HFF-Myc (cell line): Measurements from ENCODE around the gene UBE4A.
"Not testable (repeated sequence)": the region's sequence is repeated elsewhere in the genome, so short reads cannot be mapped to it uniquely, and the experiment has no call there.

ENCODE experiments used
- DNase-seq: peaks from one replicate; pipeline ENCODE4 v3.0.0-alpha.2; 2011; ENCODE audit warnings: low read depth; ENCODE audit errors: extremely low read depth
- H3K4me3 ChIP-seq: replicated peaks from 2 replicates; pipeline ENCODE4 v1.5.1; 2011; ENCODE audit warnings: low read depth, mild to moderate bottlenecking, control low read depth, low read length
- CTCF ChIP-seq: IDR thresholded peaks from 2 replicates; pipeline ENCODE4 v1.5.1; 2012; ENCODE audit warnings: mild to moderate bottlenecking, low read depth, low read length, control low read depth; ENCODE audit errors: missing control alignments

Gene UBE4A

GRCh38 chr11:118410055-118410745 lies 50.8 kb downstream of the UBE4A start:
- TF ChIP-seq CTCF = no peak
- H3K4me3 ChIP-seq = no peak overlapping the region
- no peak for DNase-seq

GRCh38 chr11:118411530-118411929 lies 52.1 kb downstream of the UBE4A start:
- no peak for DNase-seq
- H3K4me3 ChIP-seq = no peak overlapping the region
- no peak for TF ChIP-seq CTCF

GRCh38 chr11:118412921-118413320 lies 53.5 kb downstream of the UBE4A start:
- H3K4me3 ChIP-seq = no peak overlapping the region
- no peak for DNase-seq
- TF ChIP-seq CTCF = no peak

GRCh38 chr11:118415062-118415738 lies 55.8 kb downstream of the UBE4A start:
- DNase-seq = no peak
- TF ChIP-seq CTCF = no peak

GRCh38 chr11:118415739-118416068 lies 56.3 kb downstream of the UBE4A start:
- no peak for TF ChIP-seq CTCF
- H3K4me3 ChIP-seq = no peak overlapping the region
- no peak for DNase-seq

More at GRCh38 chr11:118415062-118415738, 55.8 kb downstream of the UBE4A start:
- H3K4me3 ChIP-seq = no peak overlapping the region

- not testable (repeated sequence) for H3K4me3 ChIP-seq, DNase-seq
Measured at GRCh38 chr11:118416900-118417299, 57.5 kb downstream of the UBE4A start.

- no peak for DNase-seq
- no peak for TF ChIP-seq CTCF
Measured at GRCh38 chr11:118417801-118418200, 58.4 kb downstream of the UBE4A start.

More at GRCh38 chr11:118417801-118418200, 58.4 kb downstream of the UBE4A start:
- H3K4me3 ChIP-seq = no peak overlapping the region
